Stimulated activated CD8-positive, alpha-beta memory T cell treated with anti-CD3 and anti-CD28 coated beads, Interleukin-12 subunit alpha, Interleukin-12 subunit beta, amount 100 ng/mL, for 24 hours (primary cell): Measurements from ENCODE around the gene FGD6.
"Not testable (repeated sequence)": the region's sequence is repeated elsewhere in the genome, so short reads cannot be mapped to it uniquely, and the experiment has no call there.

Experiments
- DNase-seq: peaks from one replicate; pipeline ENCODE4 v3.0.0-alpha.2; 2020; ENCODE audit errors: extremely low read depth

FGD6 gene

DNA sequence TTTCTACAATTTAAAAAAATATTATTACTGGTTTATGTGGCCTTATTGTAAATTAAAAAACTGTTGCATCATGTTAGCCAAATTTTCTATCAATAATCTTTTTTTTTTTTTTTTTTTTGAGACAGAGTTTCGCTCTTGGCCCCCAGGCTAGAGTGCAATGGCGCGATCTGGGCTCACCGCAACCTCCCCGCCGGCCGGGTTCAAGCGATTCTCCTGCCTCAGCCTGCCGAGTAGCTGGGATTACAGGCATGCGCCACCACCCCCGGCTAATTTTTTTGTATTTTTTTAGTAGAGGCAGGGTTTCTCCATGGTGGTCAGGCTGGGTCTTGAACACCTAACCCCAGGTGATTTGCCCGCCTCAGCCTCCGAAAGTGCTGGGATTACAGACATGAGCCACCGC lies 16.9 kb upstream of the FGD6 start:
- DNase-seq: not testable (repeated sequence)

GRCh38 chr12:95231190-95231589 lies 13.9 kb upstream of the FGD6 start:
- no peak for DNase-seq

DNA sequence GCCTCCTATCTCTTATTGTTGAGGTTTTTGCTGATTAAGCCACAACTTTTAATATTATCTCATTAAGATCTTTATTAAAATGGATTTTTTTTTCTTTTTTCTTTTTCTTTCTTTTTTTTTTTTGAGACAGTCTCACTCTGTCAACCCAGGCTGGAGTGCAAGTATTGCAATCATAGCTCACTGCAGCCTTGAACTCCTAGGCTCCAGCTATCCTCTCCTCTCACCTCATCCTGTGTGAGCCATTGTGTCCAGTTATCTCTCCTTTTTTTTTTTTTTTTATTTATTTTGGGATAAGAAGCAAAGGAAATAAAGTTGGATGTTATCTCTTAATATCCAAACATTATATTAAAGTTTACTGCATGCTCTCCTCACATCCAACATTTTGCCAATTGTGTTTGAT lies 13.0 kb upstream of the FGD6 start:
- no peak for DNase-seq

- DNase-seq: no peak
Measured at GRCh38 chr12:95229636-95230035, 12.4 kb upstream of the FGD6 start.

DNA sequence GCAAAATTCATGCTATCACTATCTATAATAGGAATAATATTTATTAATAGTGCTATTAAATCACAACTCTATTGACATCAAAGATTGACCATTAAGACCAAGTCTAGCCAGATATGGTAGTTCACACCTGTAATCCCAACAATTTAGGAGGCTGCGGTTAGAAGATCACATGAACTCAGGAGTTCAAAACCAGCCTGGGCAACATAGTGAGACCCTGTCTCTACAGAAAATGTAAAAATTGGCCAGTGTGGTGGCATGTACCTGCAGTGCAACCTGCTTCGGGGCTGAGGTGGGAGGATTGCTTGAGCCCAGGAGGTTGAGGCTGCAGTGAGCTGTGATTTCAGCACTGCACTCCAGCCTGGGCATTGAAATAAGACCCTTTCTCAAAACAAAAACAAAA lies 11.3 kb upstream of the FGD6 start:
- DNase-seq: no peak

GRCh38 chr12:95227818-95228356 lies 10.6 kb upstream of the FGD6 start:
- no peak for DNase-seq

DNA sequence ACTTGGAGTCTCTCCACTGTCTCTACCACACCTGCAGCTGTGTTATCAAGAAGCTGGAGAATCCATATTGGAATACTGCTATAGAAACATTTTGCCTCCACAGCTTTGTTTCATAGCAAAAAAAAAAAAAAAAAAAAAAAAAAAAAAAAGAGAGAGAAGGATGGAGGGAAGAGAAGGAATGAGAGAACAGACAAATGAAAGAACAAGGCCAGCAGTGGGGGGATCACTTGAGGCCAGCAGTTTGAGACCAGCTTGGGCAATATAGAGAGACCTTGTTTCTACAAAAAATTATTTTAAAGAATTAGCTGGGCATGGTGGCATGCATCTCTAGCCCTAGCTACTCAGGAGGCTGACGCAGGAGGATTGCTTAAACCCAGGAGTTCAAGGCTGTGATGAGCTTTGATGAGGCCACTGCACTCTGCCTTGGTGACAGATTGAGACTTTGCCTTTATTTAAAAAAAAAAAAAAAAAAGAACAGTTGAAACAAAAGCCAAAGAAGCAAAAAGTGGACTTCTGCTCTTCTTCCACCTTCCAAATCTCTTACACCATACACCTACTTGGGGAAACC lies 8.5 kb upstream of the FGD6 start:
- no peak for DNase-seq

- no peak for DNase-seq
Measured at GRCh38 chr12:95224202-95225170, 7.2 kb upstream of the FGD6 start.

DNA sequence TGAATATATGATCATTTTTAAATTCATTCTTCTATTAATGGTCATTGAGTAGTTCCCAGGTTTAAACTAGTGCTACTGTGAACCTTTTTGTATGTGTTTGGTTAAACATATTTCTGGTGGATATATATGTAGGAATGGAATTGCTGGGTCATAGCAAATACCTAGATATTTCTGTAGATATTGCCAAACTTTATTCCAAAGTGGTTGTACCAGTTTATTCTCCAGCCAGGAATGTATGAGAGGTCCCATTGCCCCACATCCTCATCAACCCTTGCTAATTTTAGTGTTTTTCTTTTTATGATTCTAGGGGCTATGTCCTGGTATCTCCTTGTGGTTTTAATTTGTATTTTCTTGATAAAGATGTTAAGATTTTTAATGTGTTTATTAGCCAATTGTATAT lies 3.5 kb upstream of the FGD6 start:
- DNase-seq: no peak

- DNase-seq: no peak
Measured at GRCh38 chr12:95220190-95220589, 2.9 kb upstream of the FGD6 start.

- DNase-seq: peak; percentile 5
Measured at GRCh38 chr12:95218150-95219133, 1.2 kb upstream of the FGD6 start.

DNA sequence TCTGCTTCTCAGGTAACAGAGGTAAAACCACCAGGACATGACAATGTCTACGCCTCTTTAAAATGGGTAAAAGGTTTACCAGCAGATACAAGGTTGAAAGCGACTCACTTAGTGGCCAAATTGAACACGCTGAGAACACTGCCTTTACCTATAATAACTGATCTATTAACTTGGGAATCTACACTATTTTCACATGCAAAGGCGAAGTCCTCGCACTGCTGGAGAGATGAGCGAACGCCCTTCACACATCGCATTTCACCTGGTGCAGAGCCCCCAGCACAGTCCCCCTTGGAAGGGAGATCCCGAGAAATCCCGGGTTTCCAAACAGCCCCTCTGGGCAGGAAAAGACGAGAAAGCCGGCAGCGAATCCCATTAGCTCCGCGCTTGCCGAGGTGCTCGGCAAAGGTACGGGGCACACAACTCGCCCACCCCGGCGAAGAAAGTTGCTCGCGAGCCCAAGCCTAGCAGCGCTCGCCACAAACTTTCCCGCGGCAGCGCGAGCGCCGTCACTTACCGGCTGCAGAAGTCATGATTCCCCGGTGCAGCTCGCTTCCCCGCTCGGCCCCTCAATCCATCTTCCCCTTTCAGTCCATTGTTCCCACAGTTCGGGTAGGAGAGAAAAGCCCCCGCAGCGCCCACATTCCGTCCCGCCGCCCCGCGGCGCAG lies 423 bp downstream of the FGD6 start:
- DNase-seq: no peak

- DNase-seq: no peak
Measured at GRCh38 chr12:95215949-95216348, 1.3 kb downstream of the FGD6 start.

GRCh38 chr12:95214466-95214865 lies 2.8 kb downstream of the FGD6 start:
- DNase-seq: no peak

DNA sequence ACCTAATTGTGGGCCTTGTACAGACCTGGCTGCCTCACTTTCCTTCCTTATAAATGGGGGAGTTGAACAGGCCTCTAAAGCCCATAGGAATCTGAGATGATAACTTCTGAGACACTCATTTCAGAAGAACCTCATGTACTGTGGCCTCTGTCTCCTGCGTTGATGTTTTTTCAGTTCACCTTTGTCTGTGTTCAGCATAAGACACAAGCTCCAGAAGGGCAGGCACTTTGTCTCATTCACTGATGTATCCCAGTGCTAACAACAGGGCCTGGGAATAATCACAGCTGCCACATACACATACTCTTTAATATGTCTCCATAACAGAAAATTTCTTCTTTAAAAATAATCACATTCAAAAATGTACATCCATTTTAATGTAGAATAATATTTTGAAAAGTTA lies 3.3 kb downstream of the FGD6 start:
- DNase-seq: no peak

DNA sequence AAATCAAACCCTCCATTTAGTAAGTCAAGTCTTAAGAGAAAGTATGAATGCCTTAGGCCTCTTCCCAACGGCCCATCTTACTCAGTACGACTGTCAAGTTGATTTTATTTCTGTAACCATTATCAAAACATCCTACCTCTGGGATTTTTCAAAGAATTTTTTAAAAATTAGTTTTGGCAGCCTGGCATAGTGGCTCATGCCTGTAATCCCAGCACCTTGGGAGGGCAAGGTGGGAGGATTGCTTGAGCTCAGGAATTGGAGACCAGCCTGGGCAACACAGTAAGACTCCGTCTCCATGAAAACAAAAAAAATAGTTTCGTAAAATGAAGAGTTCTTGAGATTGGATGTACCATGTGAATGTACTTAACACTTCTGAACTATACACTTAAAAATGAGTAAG lies 4.1 kb downstream of the FGD6 start:
- no peak for DNase-seq

- DNase-seq: no peak
Measured at GRCh38 chr12:95212586-95212985, 4.7 kb downstream of the FGD6 start.

DNA sequence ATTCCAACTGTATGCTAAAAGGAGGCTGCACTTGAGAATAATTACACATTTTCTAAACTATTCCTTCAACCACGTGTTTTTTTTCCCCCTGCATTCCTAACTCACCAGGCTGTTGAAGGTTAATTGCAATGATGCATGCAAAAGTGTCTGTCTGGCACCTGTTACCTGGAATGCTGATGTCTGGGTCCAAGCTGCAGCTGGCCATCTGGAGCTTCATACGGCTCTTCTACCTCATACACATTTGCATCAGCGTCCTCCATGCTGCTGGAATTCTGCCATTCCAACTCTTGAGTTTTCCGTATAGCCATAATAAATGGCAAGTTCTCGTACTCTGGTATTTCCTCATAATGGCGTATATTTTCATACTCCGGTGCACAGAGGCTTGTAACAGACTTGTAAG lies 8.6 kb downstream of the FGD6 start:
- no peak for DNase-seq

GRCh38 chr12:95207407-95207806 lies 9.9 kb downstream of the FGD6 start:
- DNase-seq: no peak

DNA sequence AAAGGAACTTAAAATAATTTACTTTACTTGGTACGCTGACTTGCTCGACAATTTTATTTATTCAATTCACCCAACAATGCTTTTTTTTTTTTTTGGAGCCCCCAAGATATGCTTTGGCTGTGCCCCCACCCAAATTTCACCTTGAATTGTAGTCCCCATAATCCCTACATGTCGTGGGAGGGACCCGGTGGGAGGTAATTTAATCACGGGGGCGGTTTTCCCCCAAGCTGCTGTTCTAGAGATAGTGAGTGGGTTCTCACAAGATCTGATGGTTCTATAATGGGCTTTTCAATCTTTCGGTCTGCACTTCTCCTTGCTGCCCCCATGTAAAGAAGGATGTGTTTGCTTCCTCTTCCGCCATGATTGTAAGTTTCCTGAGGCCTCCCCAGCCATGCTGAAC lies 10.4 kb downstream of the FGD6 start:
- DNase-seq: no peak

DNA sequence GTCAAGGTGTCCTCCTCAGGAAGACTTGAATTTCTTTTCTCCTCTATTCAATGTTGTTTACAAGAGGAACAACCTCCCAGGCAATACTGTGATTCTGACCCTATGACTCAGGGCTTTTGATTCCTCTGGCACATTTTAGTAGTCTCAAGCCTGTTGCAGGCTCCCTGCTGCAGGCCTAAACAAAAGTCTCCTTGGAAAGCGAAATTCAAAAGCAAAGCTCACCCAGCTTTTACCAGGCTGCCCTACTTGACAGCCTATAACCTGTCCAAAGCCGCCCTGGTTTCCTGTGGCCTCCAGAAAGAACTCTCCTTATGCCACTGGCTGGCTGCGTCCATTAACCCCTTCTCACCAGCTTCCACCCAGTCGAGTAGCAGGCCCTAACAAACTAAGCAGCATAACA lies 11.6 kb downstream of the FGD6 start:
- DNase-seq: no peak
